ENCODE results near the gene SGCD. TPM values are rescaled to one million over a fixed set of nuclear protein-coding genes. Genes with fewer than 3 reads are reported as not detected.

The SGCD gene
- total RNA-seq, 1 experiment from 2014 or later: 5.8 TPM

- Histone ChIP-seq H3K4me3 (no peak overlapping the region), H3K27ac (no peak overlapping the region), H3K9me3 (replicated peaks) (no peaks in the 10 kb centered on the region), H3K27me3 (no peaks in the 10 kb centered on the region), H3K36me3 (no peaks in the 10 kb centered on the region), H3K4me1 (0 out of 2 replicates have a peak, but pooled peaks cover 2% of the 10 kb centered on the region)
- no peak for DNase-seq
Measured at GRCh38 chr5:156438076-156438475, 111.1 kb downstream of the SGCD start.

- Histone ChIP-seq H3K36me3 (no peaks in the 10 kb centered on the region), H3K4me1 (no peaks in the 10 kb centered on the region; the same call in 1 of the 2 replicates), H3K4me3 (no peak overlapping the region)
Measured at GRCh38 chr5:156444753-156445291, 117.9 kb downstream of the SGCD start.

GRCh38 chr5:156446526-156446925 is 119.6 kb downstream of the SGCD start:
- Histone ChIP-seq H3K4me1 (no peaks in the 10 kb centered on the region; the same call in 1 of the 2 replicates), H3K4me3 (no peak overlapping the region), H3K27ac (no peak overlapping the region), H3K27me3 (no peaks in the 10 kb centered on the region), H3K36me3 (no peaks in the 10 kb centered on the region), H3K9me3 (replicated peaks) (no peaks in the 10 kb centered on the region)
- no peak for DNase-seq

More at GRCh38 chr5:156444753-156445291, 117.9 kb downstream of the SGCD start:
- Histone ChIP-seq H3K9me3 (replicated peaks) (no peaks in the 10 kb centered on the region), H3K27ac (no peak overlapping the region), H3K27me3 (no peaks in the 10 kb centered on the region)
- no peak for DNase-seq

- no peaks in the 10 kb centered on the region for H3K36me3 ChIP-seq
- no peaks in the 10 kb centered on the region; the same call in 1 of the 2 replicates for H3K4me1 ChIP-seq
- H3K4me3 ChIP-seq: no peak overlapping the region
- H3K9me3 ChIP-seq (replicated peaks): no peaks in the 10 kb centered on the region
- DNase-seq: no peak
- H3K27ac ChIP-seq: no peak overlapping the region
- no peaks in the 10 kb centered on the region for H3K27me3 ChIP-seq
Measured at GRCh38 chr5:156450778-156451177, 123.8 kb downstream of the SGCD start.

- H3K4me3 ChIP-seq: no peak overlapping the region
- H3K27me3 ChIP-seq: no peaks in the 10 kb centered on the region
- H3K27ac ChIP-seq: no peak overlapping the region
- H3K9me3 ChIP-seq (replicated peaks): no peaks in the 10 kb centered on the region
- DNase-seq: no peak
- H3K36me3 ChIP-seq: no peaks in the 10 kb centered on the region
- H3K4me1 ChIP-seq: no peaks in the 10 kb centered on the region; the same call in 1 of the 2 replicates
Measured at GRCh38 chr5:156451505-156451904, 124.5 kb downstream of the SGCD start.

GRCh38 chr5:156456857-156457256 is 129.9 kb downstream of the SGCD start:
- Histone ChIP-seq H3K4me3 (no peak overlapping the region), H3K9me3 (replicated peaks) (no peaks in the 10 kb centered on the region), H3K4me1 (peaks cover 3% of the 10 kb centered on the region; the same call in 1 of the 2 replicates), H3K27me3 (no peaks in the 10 kb centered on the region), H3K36me3 (no peaks in the 10 kb centered on the region), H3K27ac (no peak overlapping the region)
- DNase-seq: no peak

GRCh38 chr5:156459812-156460385 is 132.9 kb downstream of the SGCD start:
- Histone ChIP-seq H3K9me3 (replicated peaks) (no peaks in the 10 kb centered on the region), H3K36me3 (no peaks in the 10 kb centered on the region), H3K27me3 (no peaks in the 10 kb centered on the region), H3K27ac (no peak overlapping the region), H3K4me1 (peaks cover 3% of the 10 kb centered on the region; the same call in 1 of the 2 replicates), H3K4me3 (no peak overlapping the region)
- DNase-seq: no peak

- Histone ChIP-seq H3K9me3 (replicated peaks) (no peaks in the 10 kb centered on the region), H3K36me3 (no peaks in the 10 kb centered on the region), H3K4me1 (peaks cover 3% of the 10 kb centered on the region; the same call in 1 of the 2 replicates), H3K27me3 (no peaks in the 10 kb centered on the region), H3K27ac (no peak overlapping the region), H3K4me3 (no peak overlapping the region)
- DNase-seq: no peak
Measured at GRCh38 chr5:156460471-156460870, 133.5 kb downstream of the SGCD start.

GRCh38 chr5:156466871-156467270 is 139.9 kb downstream of the SGCD start:
- Histone ChIP-seq H3K27ac (no peak overlapping the region), H3K4me1 (no peaks in the 10 kb centered on the region), H3K27me3 (no peaks in the 10 kb centered on the region), H3K36me3 (no peaks in the 10 kb centered on the region), H3K4me3 (no peak overlapping the region), H3K9me3 (replicated peaks) (no peaks in the 10 kb centered on the region)
- DNase-seq: no peak

GRCh38 chr5:156469636-156470035 is 142.7 kb downstream of the SGCD start:
- Histone ChIP-seq H3K27ac (no peak overlapping the region), H3K9me3 (replicated peaks) (no peaks in the 10 kb centered on the region), H3K27me3 (no peaks in the 10 kb centered on the region), H3K4me3 (no peak overlapping the region), H3K4me1 (peaks cover 14% of the 10 kb centered on the region), H3K36me3 (no peaks in the 10 kb centered on the region)
- DNase-seq: no peak

GRCh38 chr5:156471893-156472292 is 144.9 kb downstream of the SGCD start:
- H3K27me3 ChIP-seq: no peaks in the 10 kb centered on the region
- no peak overlapping the region for H3K27ac ChIP-seq
- no peaks in the 10 kb centered on the region for H3K36me3 ChIP-seq
- no peak overlapping the region for H3K4me3 ChIP-seq
- peaks cover 34% of the 10 kb centered on the region for H3K4me1 ChIP-seq
- no peaks in the 10 kb centered on the region for H3K9me3 ChIP-seq (replicated peaks)
- DNase-seq: no peak

- Histone ChIP-seq H3K27ac (no peak overlapping the region), H3K36me3 (no peaks in the 10 kb centered on the region), H3K9me3 (replicated peaks) (no peaks in the 10 kb centered on the region), H3K27me3 (no peaks in the 10 kb centered on the region), H3K4me1 (peaks cover 34% of the 10 kb centered on the region), H3K4me3 (no peak overlapping the region)
- no peak for DNase-seq
Measured at GRCh38 chr5:156473269-156473908, 146.4 kb downstream of the SGCD start.

- no peaks in the 10 kb centered on the region for H3K9me3 ChIP-seq (replicated peaks)
- no peak overlapping the region for H3K4me3 ChIP-seq
- no peaks in the 10 kb centered on the region for H3K36me3 ChIP-seq
- DNase-seq: no peak
- no peaks in the 10 kb centered on the region for H3K27me3 ChIP-seq
- no peak overlapping the region for H3K27ac ChIP-seq
- peaks cover 39% of the 10 kb centered on the region for H3K4me1 ChIP-seq
Measured at GRCh38 chr5:156474251-156474650, 147.3 kb downstream of the SGCD start.

- Histone ChIP-seq H3K9me3 (replicated peaks) (no peaks in the 10 kb centered on the region), H3K4me1 (peaks cover 51% of the 10 kb centered on the region), H3K27me3 (no peaks in the 10 kb centered on the region), H3K27ac (peak overlapping the region; percentile 87), H3K4me3 (peak overlapping the region; percentile 32), H3K36me3 (no peaks in the 10 kb centered on the region)
- peak; percentile 74 to 85 for DNase-seq
Measured at GRCh38 chr5:156475182-156476157, 148.5 kb downstream of the SGCD start.
